Stimulated activated CD8-positive, alpha-beta memory T cell treated with anti-CD3 and anti-CD28 coated beads, Interleukin-7, amount 100 ng/mL, for 24 hours (primary cell): Measurements from ENCODE around the gene P2RX6.

Experiments used
- DNase-seq: peaks from one replicate; pipeline ENCODE4 v3.0.0-alpha.2; 2020; ENCODE audit warnings: low read depth

Gene P2RX6

GRCh38 chr22:21075516-21076138, 60.7 kb downstream of the P2RX6 start:
- no peak for DNase-seq

- DNase-seq, result no peak
These were observed 62.1 kb downstream of the P2RX6 start for GRCh38 chr22:21076912-21077625.
